NCI-H1694 treated with DMSO at 0.1 percent for 48 hours (cell line): ENCODE results near the gene PPP1R13L.

Experiments used
- DNase-seq: peaks from one replicate; lab custom pipeline; 2025; lab: John Stamatoyannopoulos, UW

The PPP1R13L gene

DNA sequence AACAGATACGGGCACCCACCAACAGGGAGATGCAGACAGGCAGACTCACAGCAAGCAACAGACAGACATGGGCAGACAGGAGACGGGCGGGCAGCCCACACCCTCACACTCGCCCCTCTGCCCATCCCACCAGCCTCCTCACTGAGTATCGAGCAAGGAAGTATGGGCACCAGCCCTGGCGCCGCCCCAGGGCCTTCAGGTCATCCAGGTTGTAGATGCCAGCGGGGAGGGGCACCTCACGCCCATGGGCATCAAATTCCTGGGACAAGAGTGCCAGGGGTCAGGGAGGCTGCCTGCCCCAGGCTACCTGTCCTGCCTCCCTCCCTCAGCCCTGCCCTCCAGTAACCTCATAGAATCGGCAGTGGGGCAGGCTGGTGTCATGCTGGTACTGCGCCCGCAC lies 40.2 kb downstream of the PPP1R13L start:
- DNase-seq = no peak

GRCh38 chr19:45363861-45364459 lies 40.9 kb downstream of the PPP1R13L start:
- DNase-seq = no peak

DNA sequence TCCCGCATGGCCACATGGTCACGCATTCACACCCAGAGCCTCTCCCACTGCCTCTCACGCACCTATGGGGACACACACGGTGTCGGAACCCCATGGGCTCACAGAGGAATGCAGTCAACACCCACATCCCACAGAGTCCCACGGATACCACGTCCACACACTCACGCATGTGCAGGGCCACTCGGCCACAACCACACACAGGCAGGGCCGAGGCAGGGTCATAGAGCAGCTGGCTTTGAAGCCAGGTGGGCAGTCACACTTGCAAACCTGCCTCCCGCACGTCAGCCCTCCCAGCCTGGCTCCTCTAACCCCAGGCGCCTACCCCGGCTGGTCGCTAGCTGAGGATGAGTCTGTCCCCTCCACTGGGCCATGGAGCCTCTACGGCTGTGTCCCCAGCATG lies 42.6 kb downstream of the PPP1R13L start:
- DNase-seq = no peak

DNA sequence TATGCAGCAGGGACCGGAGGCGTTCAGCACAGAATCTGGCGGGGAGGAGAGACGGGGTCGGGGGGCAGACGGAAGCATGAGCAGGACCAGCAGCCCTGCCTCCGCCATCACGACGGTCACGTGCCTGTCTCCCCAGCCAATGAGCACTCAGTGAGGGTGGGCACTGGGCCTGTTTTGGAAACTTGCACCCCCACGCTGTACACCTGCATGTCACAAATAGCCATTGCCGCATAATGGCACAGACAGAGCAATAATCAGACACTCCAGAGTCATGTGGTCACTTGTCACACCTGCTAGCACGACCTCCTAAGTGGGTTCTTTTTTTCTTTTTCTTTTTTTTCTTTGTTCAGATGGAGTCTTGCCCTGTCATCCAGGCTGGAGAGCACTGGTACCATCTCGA lies 43.3 kb downstream of the PPP1R13L start:
- DNase-seq = no peak

- no peak for DNase-seq
These were observed 46.6 kb downstream of the PPP1R13L start for GRCh38 chr19:45358213-45358792.

DNA sequence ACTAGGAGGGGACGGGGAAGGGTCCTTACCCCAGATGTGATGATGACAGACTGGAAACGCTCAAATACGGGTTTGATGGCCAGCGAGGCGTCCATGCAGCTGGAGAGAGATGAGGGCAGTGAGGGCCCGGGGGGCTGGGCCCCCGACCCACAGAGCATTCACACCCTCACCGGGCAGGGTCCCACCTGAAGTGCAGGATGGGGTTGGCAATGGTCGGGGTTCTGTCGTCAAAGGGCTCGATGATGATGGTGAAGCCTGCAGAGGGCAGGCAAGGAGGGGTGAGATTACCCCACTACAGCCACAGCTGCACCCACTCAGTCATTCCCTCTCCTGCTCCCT lies 47.5 kb downstream of the PPP1R13L start:
- DNase-seq = no peak

- DNase-seq = no peak
These were observed 48.0 kb downstream of the PPP1R13L start for GRCh38 chr19:45356760-45357444.

DNA sequence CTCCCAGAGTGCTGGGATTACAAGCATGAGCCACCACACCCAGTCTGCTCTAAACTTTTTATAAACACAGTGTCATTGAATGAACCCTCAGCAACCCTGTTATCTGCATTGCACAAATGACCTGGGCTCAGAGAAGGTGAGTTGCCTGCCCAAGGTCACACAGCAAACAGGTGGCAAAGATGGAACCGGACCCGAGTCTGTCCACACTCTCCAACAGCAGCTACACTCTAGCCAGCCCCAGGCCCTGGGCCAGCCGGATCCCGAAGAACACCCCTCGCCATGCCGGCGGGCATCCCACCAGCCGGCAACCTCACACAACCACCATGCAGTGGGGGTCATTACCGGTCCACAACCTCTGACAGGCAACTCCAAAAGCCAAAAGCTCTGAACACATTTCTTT lies 49.0 kb downstream of the PPP1R13L start:
- no peak for DNase-seq

DNA sequence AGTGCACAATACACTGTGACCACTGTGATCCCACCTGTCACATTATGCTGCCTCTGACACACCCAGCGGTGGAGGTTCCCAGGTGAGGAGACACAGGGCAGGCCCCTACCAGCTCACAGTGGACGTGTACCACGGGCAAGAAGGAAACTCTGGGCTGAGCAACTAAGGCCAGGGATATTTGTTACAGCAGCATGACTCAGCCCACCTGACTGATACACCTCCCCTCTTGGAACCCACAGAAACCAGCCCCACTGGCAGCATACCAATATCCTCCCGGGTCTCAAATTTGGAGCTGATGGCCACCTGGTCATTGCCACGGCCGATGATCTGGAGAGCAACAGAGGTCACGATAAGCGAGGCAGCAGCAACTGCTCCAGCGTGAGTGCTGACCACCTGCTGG lies 49.5 kb downstream of the PPP1R13L start:
- DNase-seq = no peak

GRCh38 chr19:45354241-45354842 lies 50.5 kb downstream of the PPP1R13L start:
- DNase-seq = no peak

DNA sequence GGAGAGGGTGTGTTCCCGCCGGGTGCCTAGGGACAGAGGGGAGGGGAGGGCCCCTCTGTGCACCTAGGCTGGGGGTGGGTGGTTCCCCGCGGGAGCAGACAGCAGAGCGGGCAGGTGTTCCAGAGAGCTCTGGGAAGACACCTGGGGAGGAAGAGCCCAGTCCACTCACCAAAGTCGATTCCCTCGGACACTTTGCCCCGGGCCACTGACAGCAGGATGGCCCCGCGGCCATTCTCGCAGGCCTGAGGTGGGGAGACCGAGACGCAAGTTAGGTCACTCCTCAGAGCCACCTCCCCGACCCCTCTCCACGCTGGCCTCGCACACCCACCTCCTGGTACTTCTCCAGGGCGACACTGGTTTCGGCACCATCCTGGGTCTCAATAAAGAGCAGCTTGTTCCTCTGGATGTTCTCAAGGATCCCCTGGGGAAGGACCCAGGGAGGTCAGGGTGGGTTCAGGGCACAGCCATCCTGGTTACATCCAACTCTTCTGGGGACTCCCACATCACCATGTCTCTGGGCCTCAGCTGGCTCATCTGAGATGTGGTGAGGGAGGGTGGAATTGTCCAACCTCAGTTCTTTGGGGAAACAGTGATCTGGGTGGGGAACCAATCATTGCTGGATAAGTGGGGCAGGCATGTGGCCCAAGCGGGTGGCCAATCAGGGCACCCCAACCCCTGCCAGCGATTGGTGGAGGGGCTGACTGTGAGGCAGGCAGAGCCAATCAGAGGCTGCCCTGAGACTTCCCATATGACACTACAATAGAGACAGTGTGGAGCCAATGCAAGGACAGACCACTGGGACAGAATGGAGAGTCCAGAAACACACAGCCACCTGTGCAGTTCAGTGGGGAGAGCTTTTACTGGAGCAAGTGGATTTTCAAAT lies 51.7 kb downstream of the PPP1R13L start:
- no peak for DNase-seq

DNA sequence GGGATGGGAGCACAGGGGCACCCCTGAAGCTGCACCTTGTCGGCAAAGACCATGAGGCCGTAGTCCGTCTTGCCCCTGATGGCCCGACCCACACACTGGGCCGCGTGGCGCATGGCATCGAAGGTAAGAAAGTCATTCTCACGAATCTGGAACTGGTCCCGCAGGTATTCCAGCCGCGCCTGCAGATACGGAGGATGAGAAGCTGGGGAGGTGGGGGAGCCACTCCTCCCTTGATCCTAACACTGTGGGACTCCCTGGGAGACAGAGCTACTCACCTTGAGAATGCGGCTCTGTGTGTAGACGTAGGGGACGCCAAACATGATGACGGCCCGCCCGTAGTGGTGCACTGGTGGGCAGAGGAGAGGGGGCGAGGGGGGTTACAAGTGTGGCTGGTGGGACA lies 52.4 kb downstream of the PPP1R13L start:
- DNase-seq = no peak

DNA sequence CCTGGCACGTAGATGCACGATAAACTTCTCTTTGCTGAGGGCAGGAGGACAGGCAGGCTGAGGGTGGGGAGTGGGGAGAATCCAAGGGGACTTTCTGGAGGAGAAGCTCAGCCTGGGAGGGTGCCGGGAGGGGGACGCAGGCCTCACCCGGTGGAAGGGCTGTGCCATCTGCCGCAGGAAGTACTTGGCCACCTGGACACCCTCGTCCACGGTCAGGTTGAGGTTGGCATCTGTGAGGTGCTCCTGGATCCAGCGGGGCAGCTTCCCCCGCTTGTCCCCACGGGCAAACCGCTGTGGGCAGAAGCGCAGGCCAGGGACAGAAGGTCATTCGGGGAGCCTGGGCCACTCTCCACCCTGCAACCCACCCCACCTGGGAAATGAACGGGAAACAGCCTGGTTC lies 52.8 kb downstream of the PPP1R13L start:
- no peak for DNase-seq

- no peak for DNase-seq
These were observed 53.4 kb downstream of the PPP1R13L start for GRCh38 chr19:45351401-45351952.

DNA sequence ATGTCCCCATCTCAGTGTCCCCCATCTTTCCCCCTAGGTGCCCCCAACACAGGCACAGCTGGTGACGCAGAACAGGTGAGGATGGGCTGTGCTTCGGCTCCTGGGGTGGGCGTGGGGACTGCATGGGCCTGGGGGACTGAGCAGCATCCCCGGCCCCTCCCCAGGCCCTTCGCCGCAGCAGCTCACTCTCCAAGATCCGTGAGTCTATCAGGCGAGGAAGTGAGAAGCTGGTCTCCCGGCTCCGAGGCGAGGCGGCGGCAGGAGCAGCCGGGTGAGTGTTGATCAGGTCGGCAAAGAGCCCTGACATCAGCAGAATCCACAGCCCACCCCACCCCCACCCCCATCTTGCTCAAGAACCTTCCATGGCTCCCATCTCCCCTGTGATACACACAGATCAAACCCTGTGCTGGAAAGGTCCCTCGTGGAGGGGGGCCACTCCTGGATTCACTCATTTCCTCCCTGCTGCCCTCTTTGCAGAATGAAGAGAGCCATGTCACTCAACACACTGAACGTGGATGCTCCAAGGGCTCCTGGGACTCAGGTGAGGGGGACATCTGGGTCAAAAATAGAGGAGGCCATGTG lies 54.3 kb downstream of the PPP1R13L start:
- no peak for DNase-seq

DNA sequence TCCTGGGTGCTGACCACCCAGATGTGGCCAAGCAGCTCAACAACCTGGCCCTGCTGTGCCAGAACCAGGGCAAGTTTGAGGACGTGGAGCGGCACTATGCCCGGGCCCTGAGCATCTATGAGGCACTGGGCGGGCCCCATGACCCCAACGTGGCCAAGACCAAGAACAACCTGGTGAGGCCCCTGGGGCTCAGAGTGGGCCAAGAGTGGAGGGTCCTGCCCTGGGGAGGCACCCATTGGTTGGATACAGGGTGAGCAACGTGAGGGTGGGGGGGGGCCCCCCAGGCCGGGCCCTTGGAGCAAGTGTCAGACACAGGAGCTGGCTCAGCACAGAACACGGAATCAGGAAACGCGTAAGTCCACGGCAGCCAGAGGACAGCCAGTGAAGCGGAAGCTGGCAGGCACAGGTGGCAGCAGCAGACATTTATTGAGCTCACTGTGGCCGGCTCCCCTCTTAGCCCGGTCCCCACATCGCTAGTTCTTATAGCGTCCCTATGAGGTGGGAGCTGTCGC lies 55.4 kb downstream of the PPP1R13L start:
- DNase-seq = no peak

GRCh38 chr19:45349126-45349415 lies 55.8 kb downstream of the PPP1R13L start:
- no peak for DNase-seq

GRCh38 chr19:45348367-45349125 lies 56.3 kb downstream of the PPP1R13L start:
- no peak for DNase-seq

DNA sequence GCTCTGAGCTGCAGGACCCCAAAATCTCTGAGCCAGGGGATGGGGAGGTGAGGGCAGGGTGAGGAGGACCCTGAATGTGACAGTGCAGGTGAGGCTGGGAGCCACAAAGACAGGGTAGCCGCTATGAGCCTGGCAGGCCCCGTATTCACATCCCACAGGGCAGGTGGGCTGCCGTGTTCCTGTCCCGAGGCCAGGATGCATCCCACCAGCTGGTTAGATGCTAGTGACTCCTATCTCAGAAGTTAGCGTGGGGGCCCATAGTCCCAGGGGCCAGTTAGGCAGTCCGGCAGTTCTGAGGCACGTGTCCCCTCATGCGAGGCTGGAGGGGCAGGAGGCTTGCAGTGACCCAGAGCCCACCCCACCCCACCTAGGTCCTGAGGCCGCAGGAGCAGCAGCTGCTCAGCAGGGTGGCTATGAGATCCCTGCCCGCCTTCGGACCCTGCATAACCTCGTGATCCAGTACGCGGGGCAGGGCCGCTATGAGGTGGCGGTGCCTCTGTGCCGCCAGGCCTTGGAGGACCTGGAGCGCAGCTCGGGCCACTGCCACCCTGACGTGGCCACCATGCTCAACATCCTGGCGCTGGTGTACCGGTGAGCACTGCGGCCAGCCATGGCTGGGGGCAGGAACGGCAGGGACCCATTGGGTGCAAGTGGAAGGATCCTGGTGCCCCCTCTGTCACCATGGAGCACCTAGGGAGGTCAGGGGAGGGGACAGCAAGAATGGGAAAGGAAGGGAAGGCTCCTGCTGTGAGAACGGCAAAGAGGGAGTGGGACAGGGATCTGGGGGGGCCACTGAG lies 57.1 kb downstream of the PPP1R13L start:
- DNase-seq = no peak

GRCh38 chr19:45346449-45346848 lies 58.4 kb downstream of the PPP1R13L start:
- no peak for DNase-seq
